SU-DHL-6 (cell line): ENCODE data around the gene EDNRB.

Experiments used
- H2AFZ ChIP-seq: fragments of 200-600 bp; sonication (generic); 2 replicates; pipeline ENCODE4 v1.6.1; 2014; ENCODE audit warnings: low read depth, mild to moderate bottlenecking, moderate library complexity, mixed read lengths, antibody characterized with exemption, low read length; ENCODE audit not compliant: severe bottlenecking
- H3F3A ChIP-seq: fragments of 200-600 bp; shearing (Covaris generic); 2 replicates; pipeline ENCODE4 v1.6.0; 2016; ENCODE audit warnings: antibody characterized with exemption, mild to moderate bottlenecking; ENCODE audit not compliant: insufficient read depth
- H3K27ac ChIP-seq: fragments of 200-600 bp; sonication (generic); 2 replicates; pipeline ENCODE4 v1.5.1; 2016; ENCODE audit warnings: low read depth, mild to moderate bottlenecking, low read length, moderate library complexity, mixed read lengths
- H3K27me3 ChIP-seq: fragments of 200-600 bp; sonication (generic), shearing (Covaris generic); 2 replicates; pipeline ENCODE4 v1.6.0; 2014; ENCODE audit warnings: mild to moderate bottlenecking, low read length
- H3K36me3 ChIP-seq: fragments of 200-600 bp; sonication (generic); 2 replicates; pipeline ENCODE4 v1.6.1; 2014; ENCODE audit warnings: mild to moderate bottlenecking, low read length, mixed read lengths
- H3K4me2 ChIP-seq: fragments of 300-600, 200-600 bp; shearing (Covaris generic), sonication (generic); 2 replicates; pipeline ENCODE4 v1.6.0; 2014; ENCODE audit warnings: low read length, low read depth, mild to moderate bottlenecking; ENCODE audit not compliant: poor library complexity, severe bottlenecking
- H3K4me3 ChIP-seq: fragments of 200-600 bp; sonication (generic); 2 replicates; pipeline ENCODE4 v1.5.1; 2014; ENCODE audit warnings: antibody characterized with exemption, low read length, mild to moderate bottlenecking, mixed read lengths; ENCODE audit not compliant: insufficient read depth, poor library complexity, severe bottlenecking
- H3K79me2 ChIP-seq: fragments of 200-600 bp; sonication (generic); 2 replicates; pipeline ENCODE4 v1.6.1; 2014; ENCODE audit warnings: mild to moderate bottlenecking, low read length, moderate library complexity; ENCODE audit not compliant: insufficient read depth
- H3K9ac ChIP-seq: fragments of 200-600 bp; sonication (generic); 2 replicates; pipeline ENCODE4 v1.7.0; 2014; ENCODE audit warnings: mild to moderate bottlenecking, low read length
- H3K9me2 ChIP-seq: fragments of 200-600 bp; sonication (generic); replicated peaks from 2 replicates; pipeline ENCODE4 v1.6.1; 2014; ENCODE audit warnings: low read length; ENCODE audit not compliant: insufficient read depth
- H3K9me3 ChIP-seq: fragments of 200-600 bp; sonication (generic); 2 replicates; pipeline ENCODE4 v1.6.1; 2014; ENCODE audit warnings: low read length, mixed read lengths; ENCODE audit not compliant: insufficient read depth
- H4K20me1 ChIP-seq: fragments of 200-600 bp; sonication (generic); 2 replicates; pipeline ENCODE4 v1.6.1; 2014; ENCODE audit warnings: low read depth, mild to moderate bottlenecking, antibody characterized with exemption, low read length, moderate library complexity, mixed read lengths
- EZH2phosphoT487 ChIP-seq: fragments of 200-600 bp; sonication (generic), shearing (Covaris generic); conservative IDR thresholded peaks from 2 replicates; pipeline ENCODE4 v1.6.1; 2018; ENCODE audit warnings: mild to moderate bottlenecking, antibody characterized with exemption, low read length, moderate library complexity, mixed read lengths
- TF ChIP-seq, protein P1 (sequence below): fragments of 200-600 bp; sonication (generic); IDR thresholded peaks from one replicate; pipeline ENCODE4 v1.5.1; 2017; ENCODE audit warnings: antibody characterized with exemption, mild to moderate bottlenecking, low read length, moderate library complexity; ENCODE audit not compliant: insufficient read depth, poor library complexity, severe bottlenecking

Gene EDNRB

DNA sequence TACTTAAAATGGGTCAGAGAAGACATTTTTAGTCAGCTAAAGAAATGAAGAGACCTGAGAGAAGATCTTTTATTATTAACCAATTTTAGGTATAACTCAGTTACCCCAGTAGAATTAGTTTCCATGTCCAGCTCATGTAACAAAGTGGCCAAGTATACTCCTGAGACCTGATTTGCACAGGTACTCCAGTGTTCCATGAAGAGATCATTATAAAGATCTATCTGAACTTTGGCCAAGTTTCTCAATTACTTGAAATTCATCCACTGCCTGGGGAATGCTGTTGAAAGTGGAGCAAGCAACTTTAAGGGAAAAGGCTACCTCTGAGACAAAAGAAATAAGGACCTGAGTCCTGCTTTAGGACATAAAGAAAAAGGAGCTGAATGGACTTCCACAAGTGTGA, 47.0 kb downstream of the EDNRB start:
- Histone ChIP-seq H3K4me2 (no peak overlapping the region), H3F3A (no peaks in the 10 kb centered on the region), H3K9me2 (no peaks in the 10 kb centered on the region), H3K9ac (no peak overlapping the region), H3K27ac (no peak overlapping the region), H3K36me3 (no peaks in the 10 kb centered on the region), H3K9me3 (no peaks in the 10 kb centered on the region), H4K20me1 (no peaks in the 10 kb centered on the region), H3K79me2 (no peaks in the 10 kb centered on the region), H3K4me3 (no peak overlapping the region), H2AFZ (no peak overlapping the region), H3K27me3 (no peaks in the 10 kb centered on the region)
- TF ChIP-seq, protein P1, sequence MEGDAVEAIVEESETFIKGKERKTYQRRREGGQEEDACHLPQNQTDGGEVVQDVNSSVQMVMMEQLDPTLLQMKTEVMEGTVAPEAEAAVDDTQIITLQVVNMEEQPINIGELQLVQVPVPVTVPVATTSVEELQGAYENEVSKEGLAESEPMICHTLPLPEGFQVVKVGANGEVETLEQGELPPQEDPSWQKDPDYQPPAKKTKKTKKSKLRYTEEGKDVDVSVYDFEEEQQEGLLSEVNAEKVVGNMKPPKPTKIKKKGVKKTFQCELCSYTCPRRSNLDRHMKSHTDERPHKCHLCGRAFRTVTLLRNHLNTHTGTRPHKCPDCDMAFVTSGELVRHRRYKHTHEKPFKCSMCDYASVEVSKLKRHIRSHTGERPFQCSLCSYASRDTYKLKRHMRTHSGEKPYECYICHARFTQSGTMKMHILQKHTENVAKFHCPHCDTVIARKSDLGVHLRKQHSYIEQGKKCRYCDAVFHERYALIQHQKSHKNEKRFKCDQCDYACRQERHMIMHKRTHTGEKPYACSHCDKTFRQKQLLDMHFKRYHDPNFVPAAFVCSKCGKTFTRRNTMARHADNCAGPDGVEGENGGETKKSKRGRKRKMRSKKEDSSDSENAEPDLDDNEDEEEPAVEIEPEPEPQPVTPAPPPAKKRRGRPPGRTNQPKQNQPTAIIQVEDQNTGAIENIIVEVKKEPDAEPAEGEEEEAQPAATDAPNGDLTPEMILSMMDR, result no peak
- TF ChIP-seq EZH2phosphoT487, result no peak

DNA sequence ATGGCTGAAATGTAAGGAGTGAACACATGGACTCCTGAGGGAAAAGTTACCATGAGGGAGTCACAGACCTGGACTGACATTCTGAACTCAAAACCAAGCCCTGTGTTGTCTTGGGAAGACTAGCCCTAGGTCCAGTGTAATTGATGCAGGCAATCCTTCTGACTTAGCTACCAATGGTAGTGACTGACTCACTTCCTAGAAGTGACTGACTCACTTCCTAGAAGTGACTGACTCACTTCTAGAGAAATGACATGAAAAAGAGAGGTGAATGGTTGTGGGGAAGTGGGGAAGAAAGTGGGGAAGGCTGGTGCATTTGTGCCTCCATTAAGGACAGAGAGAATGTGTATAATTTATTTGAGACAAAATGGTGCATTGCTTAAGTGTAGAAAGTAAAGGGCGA, 49.9 kb downstream of the EDNRB start:
- Histone ChIP-seq H3K79me2 (no peaks in the 10 kb centered on the region), H3K4me2 (no peak overlapping the region), H3F3A (no peaks in the 10 kb centered on the region), H2AFZ (no peak overlapping the region), H3K9ac (no peak overlapping the region), H3K4me3 (no peak overlapping the region), H4K20me1 (no peaks in the 10 kb centered on the region), H3K9me3 (no peaks in the 10 kb centered on the region), H3K9me2 (no peaks in the 10 kb centered on the region), H3K27ac (no peak overlapping the region), H3K27me3 (no peaks in the 10 kb centered on the region), H3K36me3 (no peaks in the 10 kb centered on the region)
- no peak for TF ChIP-seq EZH2phosphoT487
- TF ChIP-seq, protein P1, result no peak

DNA sequence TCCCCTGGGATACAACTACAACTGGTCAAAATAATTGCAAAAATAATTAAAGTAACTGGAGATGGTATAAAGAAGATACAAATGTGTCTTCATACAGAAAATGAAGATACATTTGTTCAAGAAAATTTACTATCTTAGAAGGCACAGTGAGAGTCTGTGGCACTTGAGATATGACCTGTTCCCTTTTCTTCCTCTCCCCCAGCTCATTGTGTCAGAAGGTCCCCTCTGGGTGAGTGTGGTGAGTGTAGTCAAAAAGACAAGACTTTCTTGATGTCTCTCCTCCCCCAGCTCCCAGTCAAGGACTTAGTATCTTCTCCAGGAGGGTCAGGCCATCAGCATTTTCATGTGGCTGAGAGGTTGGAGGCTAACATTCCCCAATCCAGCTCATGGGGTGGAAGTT, 51.7 kb downstream of the EDNRB start:
- H3K9me2 ChIP-seq, result no peaks in the 10 kb centered on the region
- H3K27me3 ChIP-seq, result no peaks in the 10 kb centered on the region
- no peak overlapping the region for H3K4me2 ChIP-seq
- H3K4me3 ChIP-seq, result no peak overlapping the region
- H3K9me3 ChIP-seq, result no peaks in the 10 kb centered on the region
- H3K36me3 ChIP-seq, result no peaks in the 10 kb centered on the region
- no peak overlapping the region for H2AFZ ChIP-seq
- H3F3A ChIP-seq, result no peaks in the 10 kb centered on the region
- no peak overlapping the region for H3K27ac ChIP-seq
- H3K79me2 ChIP-seq, result no peaks in the 10 kb centered on the region
- no peaks in the 10 kb centered on the region for H4K20me1 ChIP-seq
- TF ChIP-seq, protein P1, result no peak
- no peak for TF ChIP-seq EZH2phosphoT487
- no peak overlapping the region for H3K9ac ChIP-seq
